Vagina (tissue), 2 donors: ENCODE measurements around the gene GARIN5B. TPM values are rescaled to one million over a fixed set of nuclear protein-coding genes. Genes with fewer than 3 reads are reported as not detected.

Source experiments
- DNase-seq, 2 donors: peaks; one replicate each; pipeline ENCODE4 v3.0.0-alpha.2; 2017; ENCODE audit errors: extremely low spot score in 2 of 2
- H3K27ac ChIP-seq: fragments of 200-600 bp; sonication (generic); one replicate; pipeline ENCODE4 v1.5.1; 2019
- H3K27me3 ChIP-seq: fragments of 200-600 bp; sonication (generic); one replicate; pipeline ENCODE4 v1.5.1; 2019
- H3K36me3 ChIP-seq, 2 donors: fragments of 200-600 bp; sonication (generic); one replicate each; pipeline ENCODE4 v1.5.1; 2017 to 2019
- H3K4me1 ChIP-seq: fragments of 200-600 bp; sonication (generic); one replicate; pipeline ENCODE4 v1.5.1; 2019
- H3K4me3 ChIP-seq, 2 donors: fragments of 200-600 bp; sonication (generic); 1 replicate in 1 of 2; 2 replicates in 1 of 2; pipeline ENCODE4 v1.5.1; 2016 to 2019
- H3K9me3 ChIP-seq: fragments of 200-600 bp; sonication (generic); one replicate; pipeline ENCODE4 v1.5.1; 2019
- CTCF ChIP-seq, 3 experiments: fragments of 450-650 bp in 2 of 3; fragments of 200-600 bp in 1 of 3; sonication (generic) in 1 of 3; IDR thresholded peaks; one replicate each; pipeline ENCODE4 v1.5.1; 2017 to 2019; ENCODE audit warnings: antibody characterized with exemption in 3 of 3, mild to moderate bottlenecking in 2 of 3, moderate library complexity in 2 of 3
- POLR2A ChIP-seq, 2 donors: fragments of 450-650 bp; IDR thresholded peaks; one replicate each; pipeline ENCODE4 v1.6.1; 2017; ENCODE audit warnings: antibody characterized with exemption in 2 of 2, mild to moderate bottlenecking in 2 of 2, moderate library complexity in 2 of 2
- POLR2AphosphoS5 ChIP-seq, 2 donors: sonication (generic); formaldehyde crosslinking; IDR thresholded peaks; one replicate each; pipeline ENCODE4 v1.9.0; 2017; ENCODE audit warnings: antibody characterized with exemption in 2 of 2, mild to moderate bottlenecking in 2 of 2, low read depth in 1 of 2; ENCODE audit not compliant: insufficient read depth in 1 of 2
- intact Hi-C: fragments of 100-400 bp; cut with DNase I; formaldehyde crosslinking; loops from one replicate; pipeline ENCODE4 v1.15.1; 2023
- total RNA-seq: library from RNA; depleted of rRNA; stranded (reverse); fragments of >200 nt; gene quantifications from one replicate; pipeline ENCODE4 v1.2.3, GENCODE V29; 2016

The GARIN5B gene
- total RNA-seq, 1 donor from 2014 or later: not detected

GRCh38 chr19:55321466-55322137, 41.5 kb downstream of the GARIN5B start:
- H3K27me3 ChIP-seq: no peaks in the 10 kb centered on the region
- H3K4me3 ChIP-seq: no peak overlapping the region
- intact Hi-C loops: no loop called here
- no peak overlapping the region for H3K27ac ChIP-seq
- H3K36me3 ChIP-seq: no peaks in the 10 kb centered on the region
- H3K4me1 ChIP-seq: no peaks in the 10 kb centered on the region
- no peaks in the 10 kb centered on the region for H3K9me3 ChIP-seq
- DNase-seq: no peak
- TF ChIP-seq CTCF (IDR thresholded peaks at IDR 0.05): no peak
- TF ChIP-seq POLR2A (IDR thresholded peaks at IDR 0.05): no peak
- TF ChIP-seq POLR2AphosphoS5 (IDR thresholded peaks at IDR 0.05; ENCODE audit: insufficient read depth in 1 of 2, low read depth in 1 of 2): no peak

GRCh38 chr19:55320844-55321419, 42.1 kb downstream of the GARIN5B start:
- H3K9me3 ChIP-seq: no peaks in the 10 kb centered on the region
- H3K27me3 ChIP-seq: no peaks in the 10 kb centered on the region
- H3K27ac ChIP-seq: no peak overlapping the region
- TF ChIP-seq POLR2A (IDR thresholded peaks at IDR 0.05) (no peak), POLR2AphosphoS5 (IDR thresholded peaks at IDR 0.05; ENCODE audit: insufficient read depth in 1 of 2, low read depth in 1 of 2) (no peak), CTCF (IDR thresholded peaks at IDR 0.05) (no peak)
- no peak overlapping the region for H3K4me3 ChIP-seq
- H3K36me3 ChIP-seq: no peaks in the 10 kb centered on the region
- intact Hi-C loops: no loop called here
- H3K4me1 ChIP-seq: no peaks in the 10 kb centered on the region
- no peak for DNase-seq

GRCh38 chr19:55319785-55320184, 43.3 kb downstream of the GARIN5B start:
- Histone ChIP-seq H3K36me3 (no peaks in the 10 kb centered on the region), H3K4me3 (no peak overlapping the region), H3K9me3 (no peaks in the 10 kb centered on the region), H3K4me1 (no peaks in the 10 kb centered on the region), H3K27me3 (no peaks in the 10 kb centered on the region), H3K27ac (no peak overlapping the region)
- no peak for TF ChIP-seq POLR2AphosphoS5 (IDR thresholded peaks at IDR 0.05; ENCODE audit: insufficient read depth in 1 of 2, low read depth in 1 of 2)
- no peak for TF ChIP-seq POLR2A (IDR thresholded peaks at IDR 0.05)
- no peak for TF ChIP-seq CTCF (IDR thresholded peaks at IDR 0.05)
- intact Hi-C loops: no loop called here
- DNase-seq: no peak

GRCh38 chr19:55316646-55317045, 46.4 kb downstream of the GARIN5B start:
- no peaks in the 10 kb centered on the region for H3K4me1 ChIP-seq
- no peaks in the 10 kb centered on the region for H3K27me3 ChIP-seq
- no peak overlapping the region for H3K4me3 ChIP-seq
- no peak for TF ChIP-seq POLR2AphosphoS5 (IDR thresholded peaks at IDR 0.05; ENCODE audit: insufficient read depth in 1 of 2, low read depth in 1 of 2)
- no peak for TF ChIP-seq POLR2A (IDR thresholded peaks at IDR 0.05)
- no peak for TF ChIP-seq CTCF (IDR thresholded peaks at IDR 0.05)
- no peaks in the 10 kb centered on the region for H3K9me3 ChIP-seq
- H3K27ac ChIP-seq: no peak overlapping the region
- intact Hi-C loops: no loop called here
- no peaks in the 10 kb centered on the region for H3K36me3 ChIP-seq
- no peak for DNase-seq

- Histone ChIP-seq H3K9me3 (no peaks in the 10 kb centered on the region), H3K27me3 (no peaks in the 10 kb centered on the region), H3K4me1 (no peaks in the 10 kb centered on the region), H3K4me3 (no peak overlapping the region), H3K27ac (no peak overlapping the region), H3K36me3 (no peaks in the 10 kb centered on the region)
- no peak for TF ChIP-seq POLR2A (IDR thresholded peaks at IDR 0.05)
- no peak for TF ChIP-seq POLR2AphosphoS5 (IDR thresholded peaks at IDR 0.05; ENCODE audit: insufficient read depth in 1 of 2, low read depth in 1 of 2)
- TF ChIP-seq CTCF (IDR thresholded peaks at IDR 0.05): no peak
- DNase-seq: no peak
- intact Hi-C loops: no loop called here
Observed at GRCh38 chr19:55315956-55316525, 47.0 kb downstream of the GARIN5B start.
